ES-I3 (cell line): ENCODE data around the gene NELFE.
"Not testable (repeated sequence)": the region's sequence is repeated elsewhere in the genome, so short reads cannot be mapped to it uniquely, and the experiment has no call there.

Experiments used
- H3K36me3 ChIP-seq: 2 replicates; pipeline ENCODE4 v1.6.1; 2013; ENCODE audit warnings: mild to moderate bottlenecking, low read length, control low read depth, moderate library complexity; ENCODE audit not compliant: insufficient read depth
- H3K4me1 ChIP-seq: 2 replicates; pipeline ENCODE4 v1.6.1; 2013; ENCODE audit warnings: mild to moderate bottlenecking, control low read depth, low read length; ENCODE audit not compliant: insufficient read depth
- H3K9ac ChIP-seq: 2 replicates; pipeline ENCODE4 v1.6.1; 2013; ENCODE audit warnings: low read depth, mild to moderate bottlenecking, low read length, moderate library complexity
- H3K9me3 ChIP-seq: 2 replicates; pipeline ENCODE4 v1.6.1; 2013; ENCODE audit warnings: mild to moderate bottlenecking, low read length, moderate library complexity; ENCODE audit not compliant: control insufficient read depth, insufficient read depth

Gene NELFE

GRCh38 chr6:31958741-31959739 lies at the start of gene NELFE, which contains the start of gene SKIC2:
Gene NELFE (minus strand): TSS chr6:31958971. CDS start chr6:31958446, 525 bp downstream.
Gene SKIC2 (plus strand): TSS chr6:31959175. CDS start chr6:31959193, 18 bp downstream.
- Histone ChIP-seq H3K9ac (peak within 1 kb of the TSS; percentile 75), H3K4me1 (peaks cover 4% of the 10 kb centered on the region; the same call in 1 of the 2 replicates), H3K9me3 (no peaks in the 10 kb centered on the region), H3K36me3 (peaks cover 19% of the 10 kb centered on the region)

GRCh38 chr6:32008037-32008436 lies 49.3 kb upstream of the NELFE start:
- not testable (repeated sequence) for H3K36me3 ChIP-seq, H3K9ac ChIP-seq, H3K4me1 ChIP-seq

GRCh38 chr6:32007086-32007485 lies 48.3 kb upstream of the NELFE start:
- H3K4me1 ChIP-seq, H3K9me3 ChIP-seq, H3K9ac ChIP-seq, H3K36me3 ChIP-seq: not testable (repeated sequence)

More at GRCh38 chr6:32008037-32008436, 49.3 kb upstream of the NELFE start:
- H3K9me3 ChIP-seq: not testable (repeated sequence)

- H3K9ac ChIP-seq, H3K36me3 ChIP-seq, H3K4me1 ChIP-seq, H3K9me3 ChIP-seq: not testable (repeated sequence)
Measured at GRCh38 chr6:32005991-32006529, 47.3 kb upstream of the NELFE start.

GRCh38 chr6:32005538-32005880 lies 46.7 kb upstream of the NELFE start:
- H3K4me1 ChIP-seq, H3K36me3 ChIP-seq, H3K9ac ChIP-seq, H3K9me3 ChIP-seq: not testable (repeated sequence)

GRCh38 chr6:32004864-32005537 lies 46.2 kb upstream of the NELFE start:
- H3K9me3 ChIP-seq, H3K4me1 ChIP-seq, H3K9ac ChIP-seq, H3K36me3 ChIP-seq: not testable (repeated sequence)

GRCh38 chr6:32004393-32004792 lies 45.6 kb upstream of the NELFE start:
- not testable (repeated sequence) for H3K9me3 ChIP-seq, H3K9ac ChIP-seq, H3K4me1 ChIP-seq, H3K36me3 ChIP-seq

GRCh38 chr6:32003301-32003700 lies 44.5 kb upstream of the NELFE start:
- not testable (repeated sequence) for H3K4me1 ChIP-seq, H3K9ac ChIP-seq, H3K36me3 ChIP-seq, H3K9me3 ChIP-seq

- H3K4me1 ChIP-seq, H3K9me3 ChIP-seq, H3K36me3 ChIP-seq, H3K9ac ChIP-seq: not testable (repeated sequence)
Measured at GRCh38 chr6:32002546-32003268, 43.9 kb upstream of the NELFE start.

- H3K4me1 ChIP-seq, H3K36me3 ChIP-seq, H3K9me3 ChIP-seq, H3K9ac ChIP-seq: not testable (repeated sequence)
Measured at GRCh38 chr6:31996385-31996784, 37.6 kb upstream of the NELFE start.

- H3K9me3 ChIP-seq, H3K4me1 ChIP-seq, H3K36me3 ChIP-seq, H3K9ac ChIP-seq: not testable (repeated sequence)
Measured at GRCh38 chr6:31994421-31994820, 35.6 kb upstream of the NELFE start.

- H3K9me3 ChIP-seq, H3K9ac ChIP-seq, H3K4me1 ChIP-seq, H3K36me3 ChIP-seq: not testable (repeated sequence)
Measured at GRCh38 chr6:31989363-31989762, 30.6 kb upstream of the NELFE start.

- not testable (repeated sequence) for H3K36me3 ChIP-seq, H3K9me3 ChIP-seq, H3K9ac ChIP-seq, H3K4me1 ChIP-seq
Measured at GRCh38 chr6:31981744-31982143, 23.0 kb upstream of the NELFE start, which contains the start of gene C4A. Gene C4A (plus strand): TSS chr6:31982057. CDS start chr6:31982108, 51 bp downstream.

GRCh38 chr6:31980998-31981397 lies 22.2 kb upstream of the NELFE start:
- H3K4me1 ChIP-seq, H3K9ac ChIP-seq, H3K36me3 ChIP-seq, H3K9me3 ChIP-seq: not testable (repeated sequence)
